HG03025 (cell line): ENCODE data around the gene TFF1.

Experiments
- ATAC-seq: cut with Tn5 transposase; IDR thresholded peaks from one replicate; pipeline ENCODE4 v1.9.1; 2021; ENCODE audit warnings: mild to moderate bottlenecking, moderate library complexity; ENCODE audit not compliant: unreplicated experiment, low FRiP score

TFF1 gene

GRCh38 chr21:42348762-42349161 is 17.6 kb downstream of the TFF1 start:
- no peak for ATAC-seq

GRCh38 chr21:42347601-42348327 is 18.6 kb downstream of the TFF1 start:
- no peak for ATAC-seq

GRCh38 chr21:42346866-42347600 is 19.3 kb downstream of the TFF1 start:
- no peak for ATAC-seq

- no peak for ATAC-seq
Observed at GRCh38 chr21:42346441-42346840, 19.9 kb downstream of the TFF1 start.

GRCh38 chr21:42344631-42345030 is 21.7 kb downstream of the TFF1 start:
- no peak for ATAC-seq

- no peak for ATAC-seq
Observed at GRCh38 chr21:42343963-42344510, 22.3 kb downstream of the TFF1 start.

- no peak for ATAC-seq
Observed at GRCh38 chr21:42343556-42343955, 22.8 kb downstream of the TFF1 start.

GRCh38 chr21:42343101-42343500 is 23.2 kb downstream of the TFF1 start:
- ATAC-seq: no peak

GRCh38 chr21:42341776-42342542 is 24.4 kb downstream of the TFF1 start:
- ATAC-seq: no peak

GRCh38 chr21:42340187-42341050 is 25.9 kb downstream of the TFF1 start:
- no peak for ATAC-seq

GRCh38 chr21:42338729-42339715 is 27.3 kb downstream of the TFF1 start:
- no peak for ATAC-seq

- no peak for ATAC-seq
Observed at GRCh38 chr21:42337830-42338728, 28.3 kb downstream of the TFF1 start.

- no peak for ATAC-seq
Observed at GRCh38 chr21:42337276-42337675, 29.1 kb downstream of the TFF1 start.

- no peak for ATAC-seq
Observed at GRCh38 chr21:42336054-42336453, 30.3 kb downstream of the TFF1 start.

GRCh38 chr21:42332557-42333317 is 33.6 kb downstream of the TFF1 start:
- no peak for ATAC-seq

GRCh38 chr21:42331660-42332059 is 34.7 kb downstream of the TFF1 start:
- no peak for ATAC-seq
